Measurements from ENCODE around the gene RBM42. TPM values are rescaled to one million over a fixed set of nuclear protein-coding genes. Genes with fewer than 3 reads are reported as not detected.

Gene RBM42
- total RNA-seq, 1 donor: 47.7 TPM

Other genes with a start within 250 kb of the RBM42 start
- 0.54 TPM for gene FFAR2, start 180.8 kb upstream of the RBM42 start, total RNA-seq
- not detected for gene KRTDAP, start 138.6 kb upstream of the RBM42 start, total RNA-seq
- gene DMKN, start 115.4 kb upstream of the RBM42 start, total RNA-seq: 1.6 TPM
- gene SBSN, start 100.7 kb upstream of the RBM42 start, total RNA-seq: not detected
- gene GAPDHS, start 95.6 kb upstream of the RBM42 start, total RNA-seq: not detected
- gene TMEM147, start 83.4 kb upstream of the RBM42 start, total RNA-seq: 71.9 TPM
- gene ATP4A, start 65.4 kb upstream of the RBM42 start, total RNA-seq: not detected
- gene PMIS2, start 42.9 kb upstream of the RBM42 start, total RNA-seq: not detected
- gene HAUS5, start 16.3 kb upstream of the RBM42 start, total RNA-seq: 23.4 TPM
- 1.1 TPM for gene ETV2, start 12.7 kb downstream of the RBM42 start, total RNA-seq
- 399 TPM for gene COX6B1, start 19.3 kb downstream of the RBM42 start, total RNA-seq
- gene UPK1A, start 37.5 kb downstream of the RBM42 start, total RNA-seq: not detected
- gene ZBTB32, start 75.5 kb downstream of the RBM42 start, total RNA-seq: under 0.01 TPM
- gene KMT2B, start 89.0 kb downstream of the RBM42 start, total RNA-seq: 28.8 TPM
- gene IGFLR1, start 113.4 kb downstream of the RBM42 start, total RNA-seq: 18.9 TPM
- 12.1 TPM for gene U2AF1L4, start 116.4 kb downstream of the RBM42 start, total RNA-seq
- 14.3 TPM for gene PSENEN, start 116.6 kb downstream of the RBM42 start, total RNA-seq
- gene LIN37, start 119.5 kb downstream of the RBM42 start, total RNA-seq: 11.6 TPM
- 0.27 TPM for gene HSPB6, start 128.0 kb downstream of the RBM42 start, total RNA-seq
- gene PROSER3, start 129.1 kb downstream of the RBM42 start, total RNA-seq: 13.5 TPM
- gene ARHGAP33, start 146.5 kb downstream of the RBM42 start, total RNA-seq: 37.2 TPM
- not detected for gene PRODH2, start 183.8 kb downstream of the RBM42 start, total RNA-seq
- not detected for gene NPHS1, start 223.5 kb downstream of the RBM42 start, total RNA-seq
- not detected for gene KIRREL2, start 227.9 kb downstream of the RBM42 start, total RNA-seq
- gene APLP1, start 239.5 kb downstream of the RBM42 start, total RNA-seq: not detected